Nephron progenitor cell (in vitro differentiated cells): ENCODE measurements around the gene CYB5RL.

ENCODE experiments used
- DNase-seq: peaks from one replicate; pipeline ENCODE4 v3.0.0; 2021
- H3K27ac Mint-ChIP-seq: 2 replicates; pipeline ENCODE4 v1.8.0; 2021; ENCODE audit warnings: mild to moderate bottlenecking, moderate library complexity, mixed read lengths
- H3K27me3 Mint-ChIP-seq: 2 replicates; pipeline ENCODE4 v1.8.0; 2021; ENCODE audit warnings: mild to moderate bottlenecking, low read depth, mixed read lengths; ENCODE audit not compliant: poor library complexity
- H3K36me3 Mint-ChIP-seq: 2 replicates; pipeline ENCODE4 v1.8.0; 2021; ENCODE audit warnings: low read depth, mixed read lengths
- H3K4me1 Mint-ChIP-seq: 2 replicates; pipeline ENCODE4 v1.8.0; 2021; ENCODE audit warnings: mixed read lengths
- H3K4me3 Mint-ChIP-seq: 2 replicates; pipeline ENCODE4 v1.8.0; 2021; ENCODE audit warnings: mild to moderate bottlenecking, moderate library complexity, mixed read lengths
- H3K9me3 Mint-ChIP-seq: 2 replicates; pipeline ENCODE4 v1.8.0; 2021; ENCODE audit warnings: mild to moderate bottlenecking, moderate library complexity, mixed read lengths
- TF ChIP-seq, protein P1 (sequence below): fragments of 200-600 bp; sonication (generic); IDR thresholded peaks from 2 replicates; pipeline ENCODE4 v1.5.0; 2021; ENCODE audit warnings: antibody characterized with exemption

CYB5RL gene

GRCh38 chr1:54157401-54157800 is 42.4 kb downstream of the CYB5RL start:
- Mint-ChIP-seq H3K4me3 (no peak overlapping the region), H3K9me3 (no peaks in the 10 kb centered on the region), H3K4me1 (peaks cover 22% of the 10 kb centered on the region), H3K27ac (no peak overlapping the region), H3K36me3 (no peaks in the 10 kb centered on the region), H3K27me3 (peaks cover 11% of the 10 kb centered on the region)
- TF ChIP-seq, protein P1, sequence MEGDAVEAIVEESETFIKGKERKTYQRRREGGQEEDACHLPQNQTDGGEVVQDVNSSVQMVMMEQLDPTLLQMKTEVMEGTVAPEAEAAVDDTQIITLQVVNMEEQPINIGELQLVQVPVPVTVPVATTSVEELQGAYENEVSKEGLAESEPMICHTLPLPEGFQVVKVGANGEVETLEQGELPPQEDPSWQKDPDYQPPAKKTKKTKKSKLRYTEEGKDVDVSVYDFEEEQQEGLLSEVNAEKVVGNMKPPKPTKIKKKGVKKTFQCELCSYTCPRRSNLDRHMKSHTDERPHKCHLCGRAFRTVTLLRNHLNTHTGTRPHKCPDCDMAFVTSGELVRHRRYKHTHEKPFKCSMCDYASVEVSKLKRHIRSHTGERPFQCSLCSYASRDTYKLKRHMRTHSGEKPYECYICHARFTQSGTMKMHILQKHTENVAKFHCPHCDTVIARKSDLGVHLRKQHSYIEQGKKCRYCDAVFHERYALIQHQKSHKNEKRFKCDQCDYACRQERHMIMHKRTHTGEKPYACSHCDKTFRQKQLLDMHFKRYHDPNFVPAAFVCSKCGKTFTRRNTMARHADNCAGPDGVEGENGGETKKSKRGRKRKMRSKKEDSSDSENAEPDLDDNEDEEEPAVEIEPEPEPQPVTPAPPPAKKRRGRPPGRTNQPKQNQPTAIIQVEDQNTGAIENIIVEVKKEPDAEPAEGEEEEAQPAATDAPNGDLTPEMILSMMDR, result no peak
- no peak for DNase-seq

DNA sequence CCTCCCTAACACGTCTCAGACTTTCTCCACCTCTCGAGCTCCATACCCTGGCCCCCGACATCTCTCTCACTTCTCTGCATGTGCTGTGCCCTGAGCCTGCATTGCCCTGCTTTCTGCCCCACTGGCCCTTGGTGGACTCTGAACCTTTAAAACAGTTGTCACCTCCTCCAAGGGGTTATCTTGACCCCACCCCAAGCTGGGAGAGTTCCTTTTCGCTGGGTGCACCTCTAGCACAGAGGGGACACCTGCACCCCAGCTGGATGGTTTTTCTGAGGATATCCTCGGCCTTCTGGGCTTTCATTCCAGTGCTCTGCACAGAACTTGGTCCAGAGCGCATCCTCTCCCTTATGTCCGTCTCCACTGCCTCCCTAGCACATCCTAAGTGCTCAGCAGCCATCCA is 42.8 kb downstream of the CYB5RL start:
- TF ChIP-seq, protein P1, result no peak
- H3K27me3 Mint-ChIP-seq, result peaks cover 11% of the 10 kb centered on the region
- no peak overlapping the region for H3K4me3 Mint-ChIP-seq
- peaks cover 22% of the 10 kb centered on the region for H3K4me1 Mint-ChIP-seq
- no peak for DNase-seq
- no peaks in the 10 kb centered on the region for H3K9me3 Mint-ChIP-seq
- H3K36me3 Mint-ChIP-seq, result no peaks in the 10 kb centered on the region
- H3K27ac Mint-ChIP-seq, result no peak overlapping the region

DNA sequence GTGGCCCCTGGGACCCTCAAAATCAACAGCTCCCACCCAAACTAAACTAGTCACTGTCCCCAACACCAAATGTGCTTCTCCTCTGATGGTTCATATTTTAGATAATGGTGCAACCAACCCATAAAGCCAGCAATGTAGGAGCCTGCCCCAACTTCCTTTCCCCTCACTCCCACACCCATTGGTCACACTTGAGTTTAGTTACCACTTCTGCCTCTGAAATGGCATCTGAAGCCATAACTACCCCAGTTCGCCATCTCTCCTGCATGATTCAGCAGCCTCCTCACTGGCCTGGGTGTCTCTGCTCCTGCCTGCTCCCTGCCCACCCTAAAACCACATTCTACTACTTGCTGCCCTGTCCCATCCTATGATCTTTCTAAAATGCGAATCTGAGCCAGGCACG is 43.6 kb downstream of the CYB5RL start:
- Mint-ChIP-seq H3K27ac (no peak overlapping the region), H3K36me3 (no peaks in the 10 kb centered on the region), H3K4me3 (no peak overlapping the region), H3K9me3 (no peaks in the 10 kb centered on the region), H3K4me1 (peaks cover 22% of the 10 kb centered on the region), H3K27me3 (peaks cover 11% of the 10 kb centered on the region)
- TF ChIP-seq, protein P1, result no peak
- DNase-seq, result no peak

- H3K36me3 Mint-ChIP-seq, result no peaks in the 10 kb centered on the region
- H3K4me1 Mint-ChIP-seq, result peaks cover 22% of the 10 kb centered on the region
- peak; percentile 19 for DNase-seq
- TF ChIP-seq, protein P1, result no peak
- no peaks in the 10 kb centered on the region for H3K9me3 Mint-ChIP-seq
- peaks cover 11% of the 10 kb centered on the region for H3K27me3 Mint-ChIP-seq
- no peak overlapping the region for H3K27ac Mint-ChIP-seq
- no peak overlapping the region for H3K4me3 Mint-ChIP-seq
Observed at GRCh38 chr1:54153535-54154439, 46.0 kb downstream of the CYB5RL start.

GRCh38 chr1:54152696-54153095 is 47.1 kb downstream of the CYB5RL start, which contains the start of gene CDCP2:
Gene CDCP2, minus strand, starts transcription at chr1:54153000. Its CDS starts 78 bp downstream, at chr1:54152922.
- Mint-ChIP-seq H3K27ac (no peak within 1 kb of the TSS), H3K9me3 (no peaks in the 10 kb centered on the region), H3K36me3 (no peaks in the 10 kb centered on the region), H3K4me3 (no peak within 1 kb of the TSS), H3K27me3 (peaks cover 11% of the 10 kb centered on the region), H3K4me1 (peaks cover 22% of the 10 kb centered on the region)
- TF ChIP-seq, protein P1, result no peak
- no peak for DNase-seq

DNA sequence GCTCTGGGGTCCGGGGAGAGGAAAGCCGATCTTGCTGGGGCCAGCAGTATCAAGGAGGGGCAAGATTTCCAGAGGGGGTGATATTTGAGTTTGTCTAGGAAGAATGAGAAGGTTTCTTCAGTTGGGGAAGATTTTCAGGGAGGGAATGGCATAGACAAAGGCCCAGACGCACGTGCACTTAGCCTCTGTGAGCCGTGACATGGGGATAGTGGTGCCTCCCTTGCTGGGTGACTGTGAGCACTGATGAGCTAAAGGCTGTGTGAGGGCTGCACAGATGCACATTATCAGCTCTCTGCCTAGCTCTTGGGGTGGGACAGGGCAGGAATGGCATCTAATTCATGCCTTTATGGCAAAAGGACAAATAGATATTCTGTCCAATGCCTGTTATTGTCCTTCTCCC is 48.8 kb downstream of the CYB5RL start:
- no peak for DNase-seq
- H3K36me3 Mint-ChIP-seq, result no peaks in the 10 kb centered on the region
- TF ChIP-seq, protein P1, result no peak
- no peaks in the 10 kb centered on the region for H3K9me3 Mint-ChIP-seq
- peak overlapping the region; percentile 0 for H3K27ac Mint-ChIP-seq
- peaks cover 4% of the 10 kb centered on the region for H3K27me3 Mint-ChIP-seq
- H3K4me1 Mint-ChIP-seq, result peaks cover 22% of the 10 kb centered on the region
- no peak overlapping the region for H3K4me3 Mint-ChIP-seq
